SK-N-SH treated with all-trans-retinoic acid at 6 μM for 48 hours (cell line): ENCODE results near the gene MTFR1L.

Experiments
- ATAC-seq: fragments of 200-7000 bp; cut with Tn5 transposase; 3 replicates; pipeline ENCODE4 v1.9.1; 2020; ENCODE audit warnings: mild to moderate bottlenecking, moderate library complexity
- ARNTL ChIP-seq: fragments of 450-650 bp; formaldehyde crosslinking; IDR thresholded peaks from 2 replicates; pipeline ENCODE4 v1.5.0; 2020; ENCODE audit warnings: low read depth, mild to moderate bottlenecking, moderate library complexity, borderline replicate concordance
- CSDC2 ChIP-seq: fragments of 250-450 bp; sonication (Bioruptor Pico); IDR thresholded peaks from 2 replicates; pipeline ENCODE4 v1.5.0; 2020; ENCODE audit warnings: mild to moderate bottlenecking, moderate library complexity
- ESRRG ChIP-seq: fragments of 250-450 bp; sonication (Bioruptor Pico); IDR thresholded peaks from 2 replicates; pipeline ENCODE4 v1.6.1; 2021; ENCODE audit warnings: mild to moderate bottlenecking
- GLIS3 ChIP-seq: fragments of 250-450 bp; sonication (Bioruptor Pico); IDR thresholded peaks from 2 replicates; pipeline ENCODE4 v1.5.0; 2020; ENCODE audit warnings: mild to moderate bottlenecking, moderate library complexity
- PATZ1 ChIP-seq: fragments of 250-450 bp; sonication (Bioruptor Pico); IDR thresholded peaks from 2 replicates; pipeline ENCODE4 v1.8.0; 2020; ENCODE audit warnings: mild to moderate bottlenecking, moderate library complexity, borderline replicate concordance
- PPARA ChIP-seq: fragments of 250-450 bp; sonication (Bioruptor Pico); IDR thresholded peaks from 2 replicates; pipeline ENCODE4 v1.5.0; 2020; ENCODE audit warnings: mild to moderate bottlenecking, borderline replicate concordance
- RARB ChIP-seq: fragments of 250-450 bp; sonication (Bioruptor Pico); IDR thresholded peaks from 2 replicates; pipeline ENCODE4 v1.8.0; 2021; ENCODE audit warnings: mild to moderate bottlenecking, moderate library complexity
- SNAI2 ChIP-seq: fragments of 250-450 bp; sonication (Bioruptor Pico); IDR thresholded peaks from 2 replicates; pipeline ENCODE4 v1.5.0; 2020; ENCODE audit warnings: mild to moderate bottlenecking, moderate library complexity
- TOX ChIP-seq: fragments of 250-450 bp; sonication (Bioruptor Pico); IDR thresholded peaks from 2 replicates; pipeline ENCODE4 v1.8.0; 2021; ENCODE audit warnings: mild to moderate bottlenecking, moderate library complexity, borderline replicate concordance
- TSHZ2 ChIP-seq: fragments of 250-450 bp; sonication (Bioruptor Pico); IDR thresholded peaks from 2 replicates; pipeline ENCODE4 v1.5.0; 2020; ENCODE audit warnings: mild to moderate bottlenecking, moderate library complexity
- ZFP30 ChIP-seq: fragments of 450-650 bp; formaldehyde crosslinking; IDR thresholded peaks from 2 replicates; pipeline ENCODE4 v1.5.0; 2022; ENCODE audit warnings: mild to moderate bottlenecking, moderate library complexity
- ZNF565 ChIP-seq: fragments of 450-650 bp; formaldehyde crosslinking; conservative IDR thresholded peaks from 2 replicates; pipeline ENCODE4 v1.5.0; 2020; ENCODE audit warnings: low read depth, mild to moderate bottlenecking, moderate library complexity
- ZNF70 ChIP-seq: fragments of 450-650 bp; formaldehyde crosslinking; IDR thresholded peaks from 2 replicates; pipeline ENCODE4 v1.5.0; 2020; ENCODE audit warnings: mild to moderate bottlenecking, moderate library complexity
- ZNF8 ChIP-seq: fragments of 450-650 bp; formaldehyde crosslinking; IDR thresholded peaks from 2 replicates; pipeline ENCODE4 v1.5.0; 2020; ENCODE audit warnings: mild to moderate bottlenecking, moderate library complexity
- TF ChIP-seq, protein P1 (sequence below): fragments of 250-450 bp; sonication (Bioruptor Pico); IDR thresholded peaks from 2 replicates; pipeline ENCODE4 v1.5.1; 2020; ENCODE audit warnings: low read depth, mild to moderate bottlenecking, moderate library complexity
- TF ChIP-seq, protein P2 (sequence below): fragments of 250-450 bp; sonication (Bioruptor Pico); IDR thresholded peaks from 2 replicates; pipeline ENCODE4 v1.5.1; 2021; ENCODE audit warnings: mild to moderate bottlenecking, moderate library complexity
- TF ChIP-seq, protein P3 (sequence below): fragments of 250-450 bp; sonication (Bioruptor Pico); IDR thresholded peaks from 2 replicates; pipeline ENCODE4 v1.8.0; 2021; ENCODE audit warnings: low read depth, mild to moderate bottlenecking, moderate library complexity, borderline replicate concordance

MTFR1L gene

GRCh38 chr1:25798666-25799351 is 20.9 kb upstream of the MTFR1L start:
- TF ChIP-seq CSDC2 (CRISPR knock-in tag) (no peak), ARNTL (no peak)

GRCh38 chr1:25799352-25799934 is 20.3 kb upstream of the MTFR1L start:
- TF ChIP-seq PPARA (CRISPR knock-in tag) (no peak), ZNF70 (CRISPR knock-in tag) (no peak), CSDC2 (CRISPR knock-in tag) (no peak), ZFP30 (no peak)
- ATAC-seq, result no peak

More at GRCh38 chr1:25798666-25799351, 20.9 kb upstream of the MTFR1L start:
- ATAC-seq, result no peak

- TF ChIP-seq RARB (no peak), TOX (CRISPR knock-in tag) (no peak)
- ATAC-seq, result peak; percentile 68
Observed at GRCh38 chr1:25799935-25800702, 19.6 kb upstream of the MTFR1L start, which contains the start of gene SELENON. SELENON (plus strand) TSS chr1:25800193; CDS start chr1:25800231, 38 bp downstream.

GRCh38 chr1:25800703-25801377 is 18.9 kb upstream of the MTFR1L start:
- no peak for TF ChIP-seq ZFP30
- TF ChIP-seq, protein P1, sequence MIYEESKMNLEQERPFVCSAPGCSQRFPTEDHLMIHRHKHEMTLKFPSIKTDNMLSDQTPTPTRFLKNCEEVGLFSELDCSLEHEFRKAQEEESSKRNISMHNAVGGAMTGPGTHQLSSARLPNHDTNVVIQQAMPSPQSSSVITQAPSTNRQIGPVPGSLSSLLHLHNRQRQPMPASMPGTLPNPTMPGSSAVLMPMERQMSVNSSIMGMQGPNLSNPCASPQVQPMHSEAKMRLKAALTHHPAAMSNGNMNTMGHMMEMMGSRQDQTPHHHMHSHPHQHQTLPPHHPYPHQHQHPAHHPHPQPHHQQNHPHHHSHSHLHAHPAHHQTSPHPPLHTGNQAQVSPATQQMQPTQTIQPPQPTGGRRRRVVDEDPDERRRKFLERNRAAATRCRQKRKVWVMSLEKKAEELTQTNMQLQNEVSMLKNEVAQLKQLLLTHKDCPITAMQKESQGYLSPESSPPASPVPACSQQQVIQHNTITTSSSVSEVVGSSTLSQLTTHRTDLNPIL (CRISPR knock-in tag), result no peak

GRCh38 chr1:25802915-25803314 is 16.8 kb upstream of the MTFR1L start:
- ATAC-seq, result no peak

More at GRCh38 chr1:25800703-25801377, 18.9 kb upstream of the MTFR1L start:
- ATAC-seq, result peak; percentile 19

More at GRCh38 chr1:25802915-25803314, 16.8 kb upstream of the MTFR1L start:
- TF ChIP-seq TSHZ2 (CRISPR knock-in tag) (no peak), ZNF70 (CRISPR knock-in tag) (no peak), PATZ1 (CRISPR knock-in tag) (no peak), ZNF565 (no peak), ESRRG (CRISPR knock-in tag) (no peak), TOX (CRISPR knock-in tag) (no peak), GLIS3 (CRISPR knock-in tag) (no peak), CSDC2 (CRISPR knock-in tag) (no peak), SNAI2 (CRISPR knock-in tag) (no peak), ARNTL (no peak), ZNF8 (CRISPR knock-in tag) (no peak)
- TF ChIP-seq, protein P2, sequence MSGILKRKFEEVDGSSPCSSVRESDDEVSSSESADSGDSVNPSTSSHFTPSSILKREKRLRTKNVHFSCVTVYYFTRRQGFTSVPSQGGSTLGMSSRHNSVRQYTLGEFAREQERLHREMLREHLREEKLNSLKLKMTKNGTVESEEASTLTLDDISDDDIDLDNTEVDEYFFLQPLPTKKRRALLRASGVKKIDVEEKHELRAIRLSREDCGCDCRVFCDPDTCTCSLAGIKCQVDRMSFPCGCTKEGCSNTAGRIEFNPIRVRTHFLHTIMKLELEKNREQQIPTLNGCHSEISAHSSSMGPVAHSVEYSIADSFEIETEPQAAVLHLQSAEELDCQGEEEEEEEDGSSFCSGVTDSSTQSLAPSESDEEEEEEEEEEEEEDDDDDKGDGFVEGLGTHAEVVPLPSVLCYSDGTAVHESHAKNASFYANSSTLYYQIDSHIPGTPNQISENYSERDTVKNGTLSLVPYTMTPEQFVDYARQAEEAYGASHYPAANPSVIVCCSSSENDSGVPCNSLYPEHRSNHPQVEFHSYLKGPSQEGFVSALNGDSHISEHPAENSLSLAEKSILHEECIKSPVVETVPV, result no peak
- TF ChIP-seq, protein P3, sequence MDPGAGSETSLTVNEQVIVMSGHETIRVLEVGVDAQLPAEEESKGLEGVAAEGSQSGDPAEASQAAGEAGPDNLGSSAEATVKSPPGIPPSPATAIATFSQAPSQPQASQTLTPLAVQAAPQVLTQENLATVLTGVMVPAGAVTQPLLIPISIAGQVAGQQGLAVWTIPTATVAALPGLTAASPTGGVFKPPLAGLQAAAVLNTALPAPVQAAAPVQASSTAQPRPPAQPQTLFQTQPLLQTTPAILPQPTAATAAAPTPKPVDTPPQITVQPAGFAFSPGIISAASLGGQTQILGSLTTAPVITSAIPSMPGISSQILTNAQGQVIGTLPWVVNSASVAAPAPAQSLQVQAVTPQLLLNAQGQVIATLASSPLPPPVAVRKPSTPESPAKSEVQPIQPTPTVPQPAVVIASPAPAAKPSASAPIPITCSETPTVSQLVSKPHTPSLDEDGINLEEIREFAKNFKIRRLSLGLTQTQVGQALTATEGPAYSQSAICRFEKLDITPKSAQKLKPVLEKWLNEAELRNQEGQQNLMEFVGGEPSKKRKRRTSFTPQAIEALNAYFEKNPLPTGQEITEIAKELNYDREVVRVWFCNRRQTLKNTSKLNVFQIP (CRISPR knock-in tag), result no peak
- TF ChIP-seq, protein P1 (CRISPR knock-in tag), result no peak
